CD14-positive monocyte (primary cell): ENCODE data around the gene GATA1. TPM values are rescaled to one million over a fixed set of nuclear protein-coding genes. Genes with fewer than 3 reads are reported as not detected.

Source experiments
- DNase-seq, 3 donors: peaks; one replicate each; pipeline ENCODE4 v3.0.0-alpha.2; 2011 to 2022
- H2AFZ ChIP-seq: 2 replicates; pipeline ENCODE4 v1.6.0; 2012; ENCODE audit warnings: mild to moderate bottlenecking, low read depth, low read length, inconsistent platforms; ENCODE audit not compliant: insufficient read depth, poor library complexity, severe bottlenecking
- H3K27ac ChIP-seq, 2 donors: 1 replicate in 1 of 2; 2 replicates in 1 of 2; pipeline ENCODE4 v1.5.1; 2012 to 2013; ENCODE audit warnings: low read length in 2 of 2, control low read depth in 1 of 2, inconsistent platforms in 1 of 2, low read depth in 1 of 2, mild to moderate bottlenecking in 1 of 2
- H3K27me3 ChIP-seq, 2 donors: one replicate each; pipeline versions ENCODE4 v1.6.0 to v1.6.1; 2011 to 2013; ENCODE audit warnings: low read length in 2 of 2; ENCODE audit not compliant: control insufficient read depth in 2 of 2, insufficient read depth in 2 of 2
- H3K36me3 ChIP-seq, 2 donors: replicated peaks in 1 of 2; 1 replicate in 1 of 2; 2 replicates in 1 of 2; pipeline versions ENCODE4 v1.5.1 to v1.6.1; 2012 to 2013; ENCODE audit warnings: low read length in 2 of 2, control low read depth in 1 of 2, inconsistent platforms in 1 of 2, mild to moderate bottlenecking in 1 of 2; ENCODE audit not compliant: insufficient read depth in 2 of 2, control insufficient read depth in 1 of 2
- H3K4me1 ChIP-seq, 2 donors: 1 replicate in 1 of 2; 2 replicates in 1 of 2; pipeline versions ENCODE4 v1.5.1 to v1.6.1; 2012 to 2013; ENCODE audit warnings: low read length in 2 of 2, control low read depth in 1 of 2, inconsistent platforms in 1 of 2, mild to moderate bottlenecking in 1 of 2, moderate library complexity in 1 of 2; ENCODE audit not compliant: insufficient read depth in 2 of 2, control insufficient read depth in 1 of 2
- H3K4me2 ChIP-seq: replicated peaks from 2 replicates; pipeline ENCODE3; 2012; ENCODE audit warnings: low read length, moderate library complexity, mild to moderate bottlenecking; ENCODE audit not compliant: poor library complexity, severe bottlenecking; ENCODE audit errors: extremely low read depth
- H3K4me3 ChIP-seq, 3 experiments: fragments of 200-600 bp in 1 of 3; sonication (generic) in 1 of 3; replicated peaks in 1 of 3; 1 replicate in 2 of 3; 2 replicates in 1 of 3; pipeline ENCODE4 v1.5.1; 2011 to 2013; ENCODE audit warnings: low read length in 3 of 3, mild to moderate bottlenecking in 3 of 3, control low read depth in 2 of 3, low read depth in 2 of 3, inconsistent platforms in 1 of 3, moderate library complexity in 1 of 3
- H3K79me2 ChIP-seq: 2 replicates; pipeline ENCODE4 v1.6.0; 2012; ENCODE audit warnings: mild to moderate bottlenecking, control low read depth, inconsistent platforms, low read length, moderate library complexity; ENCODE audit not compliant: insufficient read depth
- H3K9ac ChIP-seq: 2 replicates; pipeline ENCODE4 v1.6.0; 2017; ENCODE audit warnings: low read length, mild to moderate bottlenecking; ENCODE audit not compliant: insufficient read depth, poor library complexity, severe bottlenecking
- H3K9me3 ChIP-seq, 2 donors: replicated peaks in 1 of 2; 1 replicate in 1 of 2; 2 replicates in 1 of 2; pipeline versions ENCODE4 v1.5.1 to v1.6.1; 2012 to 2013; ENCODE audit warnings: low read length in 2 of 2, control low read depth in 1 of 2; ENCODE audit not compliant: control insufficient read depth in 1 of 2, insufficient read depth in 1 of 2
- H4K20me1 ChIP-seq: 2 replicates; pipeline ENCODE4 v1.6.0; 2012; ENCODE audit warnings: mild to moderate bottlenecking, low read length, control low read depth, moderate library complexity; ENCODE audit not compliant: insufficient read depth
- H3K27ac Mint-ChIP-seq, 7 donors: one replicate each; pipeline ENCODE4 v1.8.0; 2020; ENCODE audit warnings: mild to moderate bottlenecking in 7 of 7, mixed read lengths in 7 of 7, moderate library complexity in 6 of 7, inconsistent platforms in 2 of 7
- H3K27me3 Mint-ChIP-seq, 3 donors: one replicate each; pipeline ENCODE4 v1.8.0; 2021 to 2022; ENCODE audit warnings: low read depth in 3 of 3, mild to moderate bottlenecking in 3 of 3, mixed read lengths in 3 of 3, moderate library complexity in 3 of 3, inconsistent platforms in 1 of 3
- H3K36me3 Mint-ChIP-seq, 2 donors: one replicate each; pipeline ENCODE4 v1.8.0; 2020; ENCODE audit warnings: mixed read lengths in 2 of 2, inconsistent platforms in 1 of 2, mild to moderate bottlenecking in 1 of 2
- H3K4me1 Mint-ChIP-seq: one replicate; pipeline ENCODE4 v1.8.0; 2020; ENCODE audit warnings: mild to moderate bottlenecking, mixed read lengths
- H3K4me3 Mint-ChIP-seq, 2 donors: one replicate each; pipeline ENCODE4 v1.8.0; 2020; ENCODE audit warnings: mild to moderate bottlenecking in 2 of 2, mixed read lengths in 2 of 2, moderate library complexity in 1 of 2
- H3K9me3 Mint-ChIP-seq, 7 donors: one replicate each; pipeline ENCODE4 v1.8.0; 2020 to 2022; ENCODE audit warnings: mixed read lengths in 7 of 7, mild to moderate bottlenecking in 6 of 7, moderate library complexity in 6 of 7, inconsistent platforms in 2 of 7
- WGBS: methylation state at CpG from one replicate; pipeline ENCODE4 v1.1.5; 2013; ENCODE audit warnings: missing lambda C conversion rate; ENCODE audit not compliant: insufficient coverage; 5-methylcytosine and 5-hydroxymethylcytosine counted together
- intact Hi-C, 2 donors: fragments of 100-400 bp; cut with micrococcal nuclease; formaldehyde crosslinking; loops; one replicate each; pipeline versions ENCODE4 v1.15.0 to v1.15.1; 2023
- polyA plus RNA-seq, 3 donors: library from polyadenylated mRNA; depleted of rRNA in 1 of 3; unstranded in 2 of 3; stranded (reverse) in 1 of 3; fragments of 300-500 nt in 2 of 3; fragments of >200 nt in 1 of 3; fragmentation: Illumina TruSeq in 2 of 3; gene quantifications; 1 replicate in 2 of 3; 2 replicates in 1 of 3; pipeline ENCODE4 v1.2.3, GENCODE V29; 2012 to 2021
- TF ChIP-seq, protein P1 (sequence below): fragments of 200-600 bp; IDR thresholded peaks from one replicate; pipeline ENCODE4 v1.8.0; 2022; ENCODE audit warnings: antibody characterized with exemption, mild to moderate bottlenecking

GATA1 gene
- polyA plus RNA-seq, 3 donors: not detected

GRCh38 chrX:48831136-48831908 lies 44.9 kb downstream of the GATA1 start:
- Histone ChIP-seq H3K4me2 (no peak overlapping the region), H4K20me1 (no peaks in the 10 kb centered on the region), H3K27ac (no peak overlapping the region), H3K9ac (no peak overlapping the region), H3K79me2 (no peaks in the 10 kb centered on the region), H2AFZ (no peak overlapping the region), H3K36me3 (no peaks in the 10 kb centered on the region), H3K4me3 (no peak overlapping the region), H3K27me3 (peaks cover 12 to 64% of the 10 kb centered on the region in 2 donors), H3K4me1 (no peaks in the 10 kb centered on the region), H3K9me3 (no peaks in the 10 kb centered on the region)
- intact Hi-C loops: no loop called here
- no peak for DNase-seq
- Mint-ChIP-seq H3K4me3 (peak overlapping the region in 1 of 2 donors; percentile 26), H3K27ac (no peak overlapping the region), H3K27me3 (peaks cover 63 to 87% (median 71%) of the 10 kb centered on the region in 3 donors), H3K4me1 (peaks cover 14% of the 10 kb centered on the region), H3K36me3 (peaks cover 0 to 5% of the 10 kb centered on the region in 2 donors), H3K9me3 (peaks cover 0 to 31% (median 17%) of the 10 kb centered on the region in 7 donors)
- TF ChIP-seq, protein P1, sequence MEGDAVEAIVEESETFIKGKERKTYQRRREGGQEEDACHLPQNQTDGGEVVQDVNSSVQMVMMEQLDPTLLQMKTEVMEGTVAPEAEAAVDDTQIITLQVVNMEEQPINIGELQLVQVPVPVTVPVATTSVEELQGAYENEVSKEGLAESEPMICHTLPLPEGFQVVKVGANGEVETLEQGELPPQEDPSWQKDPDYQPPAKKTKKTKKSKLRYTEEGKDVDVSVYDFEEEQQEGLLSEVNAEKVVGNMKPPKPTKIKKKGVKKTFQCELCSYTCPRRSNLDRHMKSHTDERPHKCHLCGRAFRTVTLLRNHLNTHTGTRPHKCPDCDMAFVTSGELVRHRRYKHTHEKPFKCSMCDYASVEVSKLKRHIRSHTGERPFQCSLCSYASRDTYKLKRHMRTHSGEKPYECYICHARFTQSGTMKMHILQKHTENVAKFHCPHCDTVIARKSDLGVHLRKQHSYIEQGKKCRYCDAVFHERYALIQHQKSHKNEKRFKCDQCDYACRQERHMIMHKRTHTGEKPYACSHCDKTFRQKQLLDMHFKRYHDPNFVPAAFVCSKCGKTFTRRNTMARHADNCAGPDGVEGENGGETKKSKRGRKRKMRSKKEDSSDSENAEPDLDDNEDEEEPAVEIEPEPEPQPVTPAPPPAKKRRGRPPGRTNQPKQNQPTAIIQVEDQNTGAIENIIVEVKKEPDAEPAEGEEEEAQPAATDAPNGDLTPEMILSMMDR: no peak
- WGBS: 13% methylated on average over 37 of the region's 58 CpGs

DNA sequence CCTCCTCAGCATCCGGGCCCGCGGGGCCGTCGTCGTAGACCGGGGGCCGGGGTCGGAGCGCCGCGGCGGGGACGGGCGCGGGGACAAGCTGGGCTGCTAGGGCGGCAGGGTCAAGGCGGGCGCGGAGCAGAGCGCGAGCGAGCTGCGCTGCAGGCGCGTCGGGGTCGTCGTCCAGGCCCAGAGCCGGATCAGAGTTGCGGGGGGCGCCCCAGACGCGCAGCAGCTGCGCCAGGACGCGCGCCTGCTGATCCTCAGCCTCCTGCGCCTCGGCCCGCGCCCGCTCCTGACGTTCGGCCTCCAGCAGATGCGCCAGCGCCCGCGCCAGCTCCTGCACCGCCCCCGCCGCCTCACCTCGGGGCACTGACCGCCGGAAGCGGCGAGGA lies 45.5 kb downstream of the GATA1 start:
- no peak overlapping the region for H2AFZ ChIP-seq
- no peak overlapping the region for H3K9ac ChIP-seq
- intact Hi-C loops: no loop called here
- DNase-seq: no peak
- Mint-ChIP-seq H3K27ac (no peak overlapping the region), H3K9me3 (peaks cover 0 to 31% (median 17%) of the 10 kb centered on the region in 7 donors), H3K4me3 (no peak overlapping the region), H3K4me1 (peaks cover 14% of the 10 kb centered on the region), H3K36me3 (peaks cover 0 to 5% of the 10 kb centered on the region in 2 donors), H3K27me3 (peaks cover 65 to 90% (median 76%) of the 10 kb centered on the region in 3 donors)
- H4K20me1 ChIP-seq: no peaks in the 10 kb centered on the region
- H3K4me2 ChIP-seq: no peak overlapping the region
- H3K9me3 ChIP-seq: no peaks in the 10 kb centered on the region
- H3K4me3 ChIP-seq: no peak overlapping the region
- 2% methylated on average over 42 of the region's 57 CpGs for WGBS
- TF ChIP-seq, protein P1: no peak
- H3K79me2 ChIP-seq: no peaks in the 10 kb centered on the region
- no peaks in the 10 kb centered on the region for H3K36me3 ChIP-seq
- H3K4me1 ChIP-seq: no peaks in the 10 kb centered on the region
- no peak overlapping the region for H3K27ac ChIP-seq
- H3K27me3 ChIP-seq: peaks cover 12 to 70% of the 10 kb centered on the region in 2 donors
